Measurements from ENCODE around the gene LPP.

DNA sequence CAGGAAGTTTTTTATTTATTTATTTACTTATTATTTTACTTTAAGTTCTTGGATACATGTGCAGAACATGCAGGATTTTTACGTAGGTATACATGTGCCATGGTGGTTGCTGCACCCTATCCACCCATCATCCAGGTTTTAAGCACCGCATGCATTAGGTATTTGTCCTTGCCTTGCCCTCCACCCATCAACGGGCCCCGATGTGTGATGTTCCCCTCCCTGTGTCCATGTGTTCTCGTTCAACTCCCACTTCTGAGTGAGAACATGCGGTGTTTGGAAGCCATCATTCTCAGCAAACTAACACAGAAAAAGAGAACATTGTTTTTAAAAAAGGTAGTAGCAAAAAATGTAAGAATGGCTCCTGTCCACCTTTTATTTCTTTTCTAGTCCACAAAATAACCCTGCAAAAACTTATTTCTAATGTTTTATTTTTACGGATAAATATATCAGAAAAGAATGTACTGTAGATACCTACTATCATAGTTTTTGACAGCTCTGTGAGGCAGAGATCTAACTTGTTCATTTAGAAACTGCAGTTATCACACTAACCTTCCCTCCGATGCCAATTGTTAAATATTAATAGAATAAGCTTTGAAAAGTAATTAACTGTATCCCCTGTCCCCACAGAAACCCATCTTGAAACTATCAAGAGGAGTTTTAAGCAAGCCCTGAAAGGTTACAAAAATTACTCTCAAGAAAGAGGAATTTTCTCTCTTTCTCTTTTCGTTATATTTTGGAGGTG, 189.2 kb downstream of the LPP start:
- TF ChIP-seq, protein P1, sequence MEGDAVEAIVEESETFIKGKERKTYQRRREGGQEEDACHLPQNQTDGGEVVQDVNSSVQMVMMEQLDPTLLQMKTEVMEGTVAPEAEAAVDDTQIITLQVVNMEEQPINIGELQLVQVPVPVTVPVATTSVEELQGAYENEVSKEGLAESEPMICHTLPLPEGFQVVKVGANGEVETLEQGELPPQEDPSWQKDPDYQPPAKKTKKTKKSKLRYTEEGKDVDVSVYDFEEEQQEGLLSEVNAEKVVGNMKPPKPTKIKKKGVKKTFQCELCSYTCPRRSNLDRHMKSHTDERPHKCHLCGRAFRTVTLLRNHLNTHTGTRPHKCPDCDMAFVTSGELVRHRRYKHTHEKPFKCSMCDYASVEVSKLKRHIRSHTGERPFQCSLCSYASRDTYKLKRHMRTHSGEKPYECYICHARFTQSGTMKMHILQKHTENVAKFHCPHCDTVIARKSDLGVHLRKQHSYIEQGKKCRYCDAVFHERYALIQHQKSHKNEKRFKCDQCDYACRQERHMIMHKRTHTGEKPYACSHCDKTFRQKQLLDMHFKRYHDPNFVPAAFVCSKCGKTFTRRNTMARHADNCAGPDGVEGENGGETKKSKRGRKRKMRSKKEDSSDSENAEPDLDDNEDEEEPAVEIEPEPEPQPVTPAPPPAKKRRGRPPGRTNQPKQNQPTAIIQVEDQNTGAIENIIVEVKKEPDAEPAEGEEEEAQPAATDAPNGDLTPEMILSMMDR (IDR thresholded peaks at IDR 0.05) = no peak
- no peak for TF ChIP-seq EZH2 (IDR thresholded peaks at IDR 0.05; ENCODE audit: borderline replicate concordance, insufficient read depth, low read depth, low read length, poor library complexity, severe bottlenecking)
